ENCODE data around the gene USF1. TPM values are rescaled to one million over a fixed set of nuclear protein-coding genes. Genes with fewer than 3 reads are reported as not detected.

Gene USF1
- total RNA-seq, 1 experiment from 2014 or later = 59.2 TPM

DNA sequence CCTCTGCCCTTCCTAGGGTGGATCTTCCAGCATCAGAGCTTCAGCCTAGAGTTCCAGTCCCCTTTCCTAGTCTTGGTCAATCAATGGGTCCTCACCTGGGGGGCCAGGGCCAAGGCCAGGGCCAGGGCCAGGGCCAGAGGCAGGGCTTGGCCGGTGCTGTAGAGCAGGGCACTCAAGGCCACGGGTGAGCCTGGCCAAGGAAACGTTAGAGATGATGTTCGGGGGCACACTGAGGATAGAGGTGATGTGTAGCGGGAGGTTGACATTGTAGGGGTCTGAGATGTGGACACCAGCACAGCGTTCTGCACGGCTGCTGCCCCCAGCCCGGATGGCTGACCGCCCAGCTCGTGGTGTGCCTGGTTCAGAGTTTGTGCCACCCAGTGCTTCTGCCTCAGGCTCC lies 5.4 kb upstream of the USF1 start:
- H2BK15ac ChIP-seq (ENCODE audit: low read depth, low read length) = no peak overlapping the region
- H3K23me2 ChIP-seq (ENCODE audit: insufficient read length, low read depth, low read length, poor library complexity, severe bottlenecking) = no peaks in the 10 kb centered on the region
- H3K23ac ChIP-seq (ENCODE audit: insufficient read length, low read depth, low read length) = no peak overlapping the region
- peaks cover 6 to 8% of the 10 kb centered on the region in 2 experiments; a peak in 3 of 4 replicates for H3K4me1 Mint-ChIP-seq
- no peak overlapping the region for H3K18ac ChIP-seq (ENCODE audit: insufficient read length, low read depth, low read length)
- no peaks in the 10 kb centered on the region for H4K20me1 ChIP-seq (ENCODE audit: control insufficient read depth, insufficient read depth, insufficient read length)
- no peak overlapping the region for H3K9ac ChIP-seq (ENCODE audit: extremely low read depth, insufficient read length, low read length)
- H4K5ac ChIP-seq (ENCODE audit: insufficient read length, low read depth, low read length) = no peak overlapping the region
- peaks cover 4 to 15% (median 11%) of the 10 kb centered on the region in 3 experiments; a peak in 6 of 7 replicates for H3K36me3 Mint-ChIP-seq (ENCODE audit: insufficient read depth in 1 of 3, low read depth in 3 of 3)
- TF ChIP-seq CTCF (conservative IDR thresholded peaks at IDR 0.05) = no peak
- no peak for DNase-seq
- H3K4me3 Mint-ChIP-seq = no peak overlapping the region
- no peaks in the 10 kb centered on the region for H3K4me1 ChIP-seq (ENCODE audit: insufficient read depth, low read length)
- H3K9me3 Mint-ChIP-seq = peaks cover 12% of the 10 kb centered on the region in 2 experiments
- H3K9me3 ChIP-seq (ENCODE audit: control insufficient read depth, low read depth, low read length) = no peaks in the 10 kb centered on the region
- H3K27ac Mint-ChIP-seq = no peak overlapping the region
- no peaks in the 10 kb centered on the region; the same call in none of the 2 replicates for H3K27me3 ChIP-seq (ENCODE audit: insufficient read depth, low read length)
- H3K14ac ChIP-seq (ENCODE audit: insufficient read depth, low read length) = no peak overlapping the region; the same call in 1 of the 2 replicates
- H3K56ac ChIP-seq (ENCODE audit: insufficient read length, low read depth, low read length) = no peak overlapping the region
- no peak overlapping the region for H3T11ph ChIP-seq (ENCODE audit: low read length)
- H2AFZ ChIP-seq (ENCODE audit: low read length) = no peak overlapping the region
- H2BK20ac ChIP-seq (ENCODE audit: low read depth, low read length, poor library complexity, severe bottlenecking) = no peak overlapping the region
- H3K4ac ChIP-seq (ENCODE audit: low read depth, low read length) = no peak overlapping the region
- no CpG with 5 or more reads among the region's 10 CpGs for WGBS (ENCODE audit: extremely low coverage, insufficient read length, low lambda C conversion rate)
- no peak overlapping the region for H2BK120ac ChIP-seq (ENCODE audit: low read depth, low read length, poor library complexity, severe bottlenecking)
- H4K8ac ChIP-seq (replicated peaks; ENCODE audit: insufficient read length, low read depth, low read length) = no peak overlapping the region
- no peak overlapping the region for H3K27ac ChIP-seq (ENCODE audit: insufficient read length, low read depth, low read length)
- H3K4me2 ChIP-seq (ENCODE audit: insufficient read depth, insufficient read length, low read length) = no peak overlapping the region
- H3K27me3 Mint-ChIP-seq (ENCODE audit: low read depth) = peaks cover 45% of the 10 kb centered on the region
- H2AK5ac ChIP-seq (ENCODE audit: insufficient read length, low read length) = no peak overlapping the region
- no peak overlapping the region for H4K91ac ChIP-seq (ENCODE audit: insufficient read length, low read depth, low read length)
- no peak overlapping the region for H2BK5ac ChIP-seq (ENCODE audit: insufficient read length, low read length)
- H3K79me1 ChIP-seq (ENCODE audit: insufficient read depth, low read depth, low read length, poor library complexity, severe bottlenecking) = no peaks in the 10 kb centered on the region
- H3K79me2 ChIP-seq (ENCODE audit: insufficient read depth, low read length) = no peaks in the 10 kb centered on the region
- no peak overlapping the region for H2BK12ac ChIP-seq (ENCODE audit: insufficient read length, low read depth, low read length)
